Measurements from ENCODE around the gene KCNK3. TPM values are rescaled to one million over a fixed set of nuclear protein-coding genes. Genes with fewer than 3 reads are reported as not detected.
A peak's percentile ranks its signal among the peaks of the same experiment; 100 is the strongest.
"Not testable (repeated sequence)": the region's sequence is repeated elsewhere in the genome, so short reads cannot be mapped to it uniquely, and the experiment has no call there.

KCNK3 gene
- total RNA-seq, 1 donor from 2014 or later, result 0.70 TPM

DNA sequence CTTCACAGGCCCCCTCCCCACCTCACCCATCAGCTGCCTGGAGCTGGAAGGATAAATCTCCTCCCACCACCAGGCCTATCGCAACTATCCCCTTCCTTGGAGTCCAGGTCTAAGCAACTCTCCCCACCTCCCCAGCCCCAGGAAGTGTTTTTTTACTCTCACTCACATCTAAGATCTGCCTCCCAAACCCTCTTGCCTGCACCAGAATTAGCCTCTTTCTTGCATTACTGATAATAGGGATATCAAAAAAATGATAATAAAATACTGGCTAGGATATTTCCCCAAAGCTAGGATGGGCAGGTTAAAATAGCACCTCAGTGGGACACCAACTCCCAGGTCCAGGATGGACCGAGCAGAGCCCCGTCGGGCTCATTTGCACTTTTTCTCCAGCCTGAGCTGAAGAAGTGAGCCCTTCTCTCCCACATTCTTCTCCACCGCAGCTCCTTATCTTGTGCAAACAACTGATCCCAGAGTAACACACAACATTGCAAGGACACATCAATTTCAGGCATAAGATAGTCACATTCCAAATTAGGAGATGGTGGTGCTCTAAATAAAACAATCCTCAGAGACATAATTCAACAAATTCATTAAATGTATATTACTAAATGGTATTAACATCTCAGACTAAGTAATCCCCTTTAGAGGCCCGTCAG, 33.7 kb upstream of the KCNK3 start:
- intact Hi-C loops (cut with DNase I), result no loop called here
- DNase-seq (ENCODE audit: low spot score), result no peak

DNA sequence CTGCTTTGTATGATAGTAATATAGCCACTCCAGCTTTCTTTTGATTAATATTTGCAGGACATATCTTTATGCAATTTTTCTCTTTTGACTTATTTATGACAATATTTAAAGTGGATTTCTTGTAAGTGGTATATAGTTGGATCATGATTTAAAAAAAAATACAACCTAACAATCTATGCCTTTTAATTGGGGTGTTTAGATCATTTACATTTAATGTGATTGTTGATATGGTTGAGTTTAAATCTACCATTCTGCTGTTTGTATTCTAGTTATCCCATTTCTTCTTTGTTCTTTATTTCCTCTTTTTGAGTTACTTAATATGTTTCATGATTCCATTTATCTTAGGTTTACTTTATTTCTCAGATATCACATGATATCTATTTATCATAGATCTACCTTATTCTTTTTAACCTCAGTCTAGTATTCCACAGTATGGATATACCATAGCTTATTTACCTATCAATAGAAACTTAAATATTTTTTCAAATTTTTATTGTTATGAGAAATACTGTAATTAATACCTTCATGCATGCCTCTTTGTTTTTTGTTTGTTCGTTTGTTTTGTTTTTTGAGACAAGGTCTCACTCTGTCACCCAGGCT, 32.1 kb upstream of the KCNK3 start:
- no peak for DNase-seq (ENCODE audit: low spot score)
- intact Hi-C loops (cut with DNase I), result no loop called here

DNA sequence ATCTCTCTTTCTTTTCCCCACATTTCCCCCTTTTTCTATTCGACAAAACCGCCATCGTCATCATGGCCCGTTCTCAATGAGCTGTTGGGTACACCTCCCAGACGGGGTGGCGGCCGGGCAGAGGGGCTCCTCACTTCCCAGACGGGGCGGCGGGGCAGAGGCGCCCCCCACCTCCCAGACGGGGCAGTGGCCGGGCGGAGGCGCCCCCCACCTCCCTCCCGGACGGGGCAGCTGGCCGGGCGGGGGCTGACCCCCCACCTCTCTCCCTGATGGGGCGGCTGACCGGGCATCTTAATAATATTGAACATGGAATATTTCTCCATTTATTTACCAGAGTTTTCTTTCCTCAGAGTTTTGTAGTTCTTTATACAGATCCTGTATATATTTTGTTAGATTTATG, 27.2 kb upstream of the KCNK3 start:
- intact Hi-C loops (cut with DNase I); DNase-seq (ENCODE audit: low spot score): not testable (repeated sequence)

DNA sequence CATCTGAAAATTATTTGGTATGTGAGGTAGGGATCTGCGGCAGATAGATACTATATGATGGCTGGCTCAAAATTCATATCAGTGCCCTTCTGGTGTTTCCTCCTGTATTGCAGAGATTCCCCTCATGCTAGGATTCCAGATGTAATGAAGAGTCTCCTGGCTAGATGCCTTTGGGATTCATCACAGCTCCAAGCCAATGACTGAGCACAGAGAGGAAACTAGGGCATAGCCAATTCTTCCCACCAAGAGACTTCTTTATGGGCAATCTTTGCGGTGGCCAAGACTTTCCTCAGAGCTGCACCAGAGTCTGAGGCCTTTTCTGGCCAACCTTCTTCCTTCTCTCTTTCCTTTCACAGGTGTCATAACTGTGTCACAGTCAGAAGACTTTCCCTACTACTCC, 25.9 kb upstream of the KCNK3 start:
- intact Hi-C loops (cut with DNase I), result no loop called here
- no peak for DNase-seq (ENCODE audit: low spot score)

DNA sequence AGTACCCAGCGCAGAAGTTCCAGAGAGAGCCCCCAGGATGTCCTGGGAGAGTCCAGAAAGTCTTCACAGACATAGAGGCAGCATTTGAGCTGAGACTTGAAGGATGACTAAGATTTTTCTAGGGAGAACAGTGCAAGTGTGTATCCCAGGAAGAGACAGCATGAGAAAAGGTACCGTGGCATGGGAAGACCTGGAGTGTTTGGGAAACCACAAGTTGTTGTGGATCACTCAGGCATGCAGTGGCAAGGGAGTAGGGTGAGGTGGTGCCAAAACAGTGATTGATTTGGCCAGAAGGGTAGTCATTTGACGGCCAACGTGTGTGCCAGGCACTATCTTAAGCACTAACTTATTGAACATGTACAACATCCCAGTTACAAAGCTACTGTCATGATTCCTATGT, 24.5 kb upstream of the KCNK3 start:
- intact Hi-C loops (cut with DNase I), result no loop called here
- DNase-seq (ENCODE audit: low spot score), result peak; percentile 12

DNA sequence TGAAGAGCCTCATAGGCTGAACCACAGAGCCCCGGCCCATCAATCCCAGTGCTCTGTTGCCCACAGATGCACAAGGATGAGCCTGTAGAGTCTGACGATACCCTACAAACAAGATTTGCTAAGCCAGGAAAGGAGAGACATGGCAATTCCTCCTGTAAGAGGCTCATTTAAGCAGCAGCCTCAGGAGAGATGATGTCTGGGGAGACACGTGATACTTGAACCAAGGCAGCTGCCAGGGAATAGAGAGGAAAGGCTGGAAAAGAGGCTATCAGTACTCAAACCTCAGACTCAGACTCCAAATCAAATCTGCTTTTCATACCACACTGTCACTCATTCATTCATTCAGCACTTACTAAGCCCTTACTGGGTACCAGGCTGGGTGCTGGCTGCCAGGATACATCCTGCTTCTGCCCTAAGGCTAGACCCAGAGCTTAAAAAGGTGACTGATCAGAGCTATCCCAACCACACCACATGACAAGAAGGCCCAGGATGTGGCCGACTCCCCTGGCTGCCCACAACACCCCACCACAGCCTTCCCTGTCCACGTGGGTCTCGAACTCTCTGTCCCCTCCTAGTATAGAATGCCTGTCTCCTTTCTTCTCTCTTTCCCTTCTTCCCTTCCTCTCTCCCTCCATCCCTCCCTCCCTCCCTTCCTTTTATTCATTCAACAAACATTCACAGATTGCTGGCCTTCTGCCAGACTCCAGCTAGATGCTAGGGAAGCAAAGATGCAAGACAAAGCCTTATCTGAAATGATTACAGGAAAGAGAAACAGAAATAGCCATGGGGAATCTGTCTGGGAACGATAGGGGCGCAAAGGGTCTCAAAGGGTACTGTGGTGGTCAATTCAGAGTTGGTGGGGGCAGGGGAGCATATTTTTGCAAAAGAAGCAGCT, 23.4 kb upstream of the KCNK3 start:
- DNase-seq (ENCODE audit: low spot score), result peak; percentile 29

DNA sequence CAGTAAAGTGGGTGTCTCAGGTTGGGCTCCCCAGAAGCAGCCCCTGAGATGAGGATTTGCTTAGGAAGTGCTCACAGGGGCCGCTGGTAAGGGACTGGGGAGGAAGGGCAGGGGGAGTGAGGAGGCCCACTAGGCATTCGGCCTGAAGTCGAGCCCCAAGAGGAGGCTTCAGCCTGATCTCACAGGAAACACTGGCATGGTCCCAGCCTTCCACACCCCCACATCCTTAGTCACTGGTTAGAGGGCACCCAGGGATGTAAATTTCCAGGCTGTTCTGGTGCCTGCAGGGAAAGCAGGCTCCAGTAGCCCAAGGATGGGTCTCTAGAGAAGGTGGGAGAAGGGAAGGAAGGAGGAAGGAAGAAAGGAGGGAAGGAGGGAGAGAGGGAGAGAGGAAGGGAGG, 22.4 kb upstream of the KCNK3 start:
- DNase-seq (ENCODE audit: low spot score), result peak; percentile 7
- intact Hi-C loops (cut with DNase I), result no loop called here

More for the DNA sequence above, 23.4 kb upstream of the KCNK3 start:
- intact Hi-C loops (cut with DNase I), result no loop called here

DNA sequence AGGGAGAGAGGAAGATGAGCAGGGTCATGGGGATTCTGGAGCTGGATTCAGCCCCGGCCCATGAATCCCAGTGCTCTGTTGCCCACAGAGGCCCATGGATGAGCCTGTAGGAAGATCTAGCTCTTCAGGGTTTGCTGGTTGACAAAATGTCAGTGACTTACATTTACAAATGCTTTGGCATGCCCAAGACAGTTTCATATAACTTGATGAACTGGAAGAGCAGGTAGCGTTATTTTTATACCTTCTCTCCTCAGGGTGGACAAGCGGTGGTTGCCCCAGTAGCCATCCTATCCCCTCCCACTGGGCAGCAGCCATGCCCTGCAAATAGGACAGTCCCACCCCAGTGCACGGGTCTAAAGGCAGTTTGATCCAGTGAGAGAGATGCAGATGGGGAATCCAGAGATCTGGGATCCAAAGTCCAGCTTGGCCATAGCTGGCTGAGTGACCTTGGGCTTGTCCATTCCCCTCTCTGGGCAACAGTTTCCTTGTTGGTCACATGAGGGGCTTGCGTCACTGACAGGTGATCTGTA, 21.5 kb upstream of the KCNK3 start:
- intact Hi-C loops (cut with DNase I), result no loop called here
- DNase-seq (ENCODE audit: low spot score), result peak; percentile 43

DNA sequence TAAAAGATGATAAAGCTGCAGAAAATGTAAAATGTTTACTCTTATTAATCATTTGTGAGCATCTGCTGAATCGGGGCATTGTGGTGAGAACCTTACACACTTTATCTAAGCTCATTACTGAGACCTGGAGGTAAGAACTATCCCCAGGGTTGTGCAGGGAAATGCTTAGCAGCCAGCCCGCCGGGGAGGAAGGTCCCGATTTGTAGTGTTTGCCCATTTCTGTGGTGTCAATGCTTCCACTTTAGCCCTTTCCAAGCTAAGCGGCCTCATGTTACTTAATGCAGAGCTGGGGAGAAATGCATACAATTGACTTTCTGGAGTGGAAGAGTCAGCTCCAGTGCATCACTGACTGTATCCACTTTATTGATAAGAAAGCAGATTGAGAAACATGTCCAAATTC, 20.8 kb upstream of the KCNK3 start:
- no peak for DNase-seq (ENCODE audit: low spot score)
- intact Hi-C loops (cut with DNase I), result no loop called here

DNA sequence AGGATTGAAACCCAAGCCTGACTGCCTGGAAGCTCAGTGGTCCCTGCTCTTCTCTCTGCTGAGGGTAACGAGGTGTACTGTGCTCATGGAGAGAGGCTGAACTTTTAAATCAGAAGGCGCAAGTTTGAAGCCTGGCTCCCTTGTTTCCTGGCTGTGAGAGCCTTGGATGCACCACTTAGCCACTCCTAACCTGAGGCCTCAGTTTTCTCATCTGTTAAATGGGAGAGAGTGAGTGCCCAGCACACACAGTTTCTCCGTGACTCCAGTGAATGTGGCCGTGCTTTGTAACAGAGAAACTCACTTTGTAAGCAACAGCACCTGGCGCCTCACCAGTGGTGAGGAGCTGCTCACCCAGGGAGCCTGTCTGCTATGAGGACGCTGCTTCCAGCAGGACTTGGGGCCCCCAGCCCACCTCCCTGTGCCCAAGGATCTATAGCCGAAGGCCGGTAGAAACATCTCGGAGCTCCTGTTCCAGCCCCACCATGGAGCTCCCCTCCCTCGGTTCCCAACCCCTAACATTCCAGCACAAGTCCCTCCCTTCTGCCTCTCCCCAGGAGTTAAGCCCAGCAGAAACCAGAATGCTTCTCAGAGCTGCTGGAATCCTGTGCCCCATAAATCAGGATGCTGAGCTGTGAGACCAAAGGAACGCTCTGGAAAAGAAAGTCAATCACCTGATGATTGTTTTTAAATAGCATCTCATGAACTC, 20.3 kb upstream of the KCNK3 start:
- intact Hi-C loops (cut with DNase I), result no loop called here
- DNase-seq (ENCODE audit: low spot score), result peak; percentile 59

DNA sequence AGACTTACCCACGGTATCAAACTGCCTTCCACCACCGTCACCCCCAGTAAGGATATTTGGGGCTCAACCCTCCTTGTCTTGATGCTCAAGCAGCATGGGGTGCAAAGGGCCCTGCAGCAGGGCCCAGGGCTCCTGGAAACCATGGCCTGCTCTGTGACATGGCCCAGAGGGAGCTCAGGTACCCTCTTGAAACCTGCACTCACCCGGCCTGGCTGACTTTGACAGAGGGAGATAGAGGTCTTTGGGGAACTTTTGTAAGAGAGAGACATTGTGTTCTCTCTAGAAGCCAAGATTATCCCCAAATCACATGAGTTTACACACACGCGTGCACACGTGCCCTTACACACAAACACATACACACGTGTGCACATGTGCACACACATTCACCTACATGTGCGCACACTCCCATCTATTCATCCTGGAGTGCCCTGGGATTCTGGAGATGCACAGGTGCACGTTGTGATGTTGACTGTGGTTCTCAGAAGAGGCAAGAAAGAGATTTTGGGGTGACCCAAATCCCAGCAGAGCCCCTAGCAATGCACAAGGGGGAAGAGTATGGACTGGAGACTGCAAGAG, 19.6 kb upstream of the KCNK3 start:
- DNase-seq (ENCODE audit: low spot score), result peak; percentile 46
- intact Hi-C loops (cut with DNase I), result no loop called here

DNA sequence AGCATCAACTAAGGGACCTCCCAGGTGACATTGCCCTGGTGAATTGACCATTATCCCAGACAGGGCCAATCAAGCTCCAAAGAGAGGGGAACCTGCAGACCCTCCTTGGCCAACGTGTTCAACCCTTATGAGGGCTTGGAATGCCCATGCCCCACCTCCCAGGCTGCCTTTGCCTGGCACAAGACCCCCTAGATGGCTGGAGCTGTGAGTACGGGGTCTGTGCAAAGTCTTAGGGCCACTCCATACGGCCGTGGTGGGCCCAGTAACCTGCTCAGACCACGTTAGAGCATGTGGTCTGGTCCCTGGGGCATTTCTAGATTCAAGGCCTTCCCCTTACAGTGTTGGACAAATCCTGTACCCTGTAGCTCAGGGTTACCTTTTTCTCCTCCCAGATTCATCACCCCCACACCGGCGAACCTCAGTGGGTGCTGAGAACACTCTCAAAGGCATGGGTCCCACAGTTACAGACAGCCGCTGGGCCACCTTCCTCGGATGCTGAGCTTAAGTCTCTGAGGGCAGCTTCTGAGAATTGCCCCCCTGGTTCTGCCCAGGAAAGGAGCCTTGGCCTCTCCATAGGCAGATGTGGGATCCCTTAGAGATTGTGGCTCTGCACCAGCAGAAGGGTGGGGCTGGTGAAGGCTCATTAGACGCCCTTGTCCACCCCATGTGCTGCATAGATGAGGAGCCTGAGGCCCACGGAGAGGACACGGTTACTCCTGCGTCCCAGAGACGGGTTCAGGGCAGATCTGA, 18.3 kb upstream of the KCNK3 start:
- intact Hi-C loops (cut with DNase I), result no loop called here

DNA sequence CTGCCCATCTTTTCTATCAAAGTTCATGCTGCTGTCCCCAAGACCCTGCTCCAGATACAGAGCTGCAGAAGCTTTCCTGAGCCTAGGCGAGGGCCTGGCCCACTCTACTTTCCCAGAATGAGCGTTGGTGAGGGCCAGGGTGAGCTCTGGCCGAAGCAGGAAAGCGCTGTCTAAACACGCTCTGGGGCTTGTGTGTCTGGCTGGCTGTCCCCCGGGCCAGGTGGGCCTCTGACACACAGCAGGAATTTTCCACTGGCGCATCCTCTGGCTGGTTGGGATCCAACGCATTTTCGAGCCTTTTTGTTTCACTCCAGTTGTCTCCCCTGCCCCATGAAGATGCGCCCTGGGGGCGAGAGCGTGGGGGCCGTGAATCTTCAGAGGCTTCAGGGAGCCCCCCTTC, 17.8 kb upstream of the KCNK3 start:
- intact Hi-C loops (cut with DNase I), result no loop called here
- peak; percentile 41 for DNase-seq (ENCODE audit: low spot score)

More for the DNA sequence above, 18.3 kb upstream of the KCNK3 start:
- DNase-seq (ENCODE audit: low spot score), result peak; percentile 49

DNA sequence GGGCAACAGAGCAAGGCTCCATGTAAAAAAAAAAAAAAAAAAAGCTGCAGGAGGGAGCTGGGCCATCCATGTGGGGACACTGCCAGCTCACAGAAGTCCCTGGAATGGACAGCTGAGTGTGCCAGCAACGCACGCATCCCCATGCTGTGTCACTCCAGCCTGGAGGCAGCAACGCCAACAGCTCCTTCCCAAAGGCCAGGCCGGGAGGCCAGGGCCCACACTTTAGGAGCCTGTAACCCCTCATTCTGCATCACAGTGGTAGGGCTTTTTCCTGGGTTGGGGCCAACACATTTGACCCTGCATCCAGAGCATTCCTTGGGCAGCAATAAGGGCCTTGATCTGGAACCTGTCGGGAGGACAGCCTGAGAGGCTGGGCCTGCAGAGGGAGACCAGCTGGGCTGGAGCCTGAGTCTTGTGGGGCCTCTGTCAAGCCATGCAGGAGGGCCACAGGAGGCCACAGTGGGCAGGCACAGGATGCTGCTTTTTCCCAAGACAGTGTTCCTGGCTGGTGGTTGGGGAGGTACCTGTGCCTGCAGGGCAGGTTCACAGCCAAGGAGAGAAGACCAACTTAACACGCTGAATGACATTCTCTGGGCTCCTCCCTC, 16.8 kb upstream of the KCNK3 start:
- intact Hi-C loops (cut with DNase I), result no loop called here
- peak; percentile 67 for DNase-seq (ENCODE audit: low spot score)

DNA sequence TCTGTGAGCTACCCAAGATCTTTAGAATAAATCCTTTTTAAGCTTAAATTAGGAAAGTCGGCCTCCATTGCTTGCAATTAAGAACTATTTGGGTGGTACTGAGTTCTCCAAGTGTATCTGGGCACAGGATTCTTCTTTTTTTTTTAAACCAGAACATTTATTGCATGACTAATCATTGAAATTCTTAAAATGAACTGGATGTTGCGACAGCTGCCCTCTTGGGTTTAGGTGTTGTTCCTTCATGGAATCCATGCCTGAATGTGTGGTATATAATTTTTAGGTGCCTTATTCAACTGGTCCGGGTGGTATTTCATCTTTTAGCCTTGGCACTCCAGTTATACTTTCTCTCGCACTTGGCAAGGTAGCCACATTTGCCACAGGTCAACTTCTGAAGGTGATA, 14.5 kb upstream of the KCNK3 start:
- intact Hi-C loops (cut with DNase I), result no loop called here
- DNase-seq (ENCODE audit: low spot score), result no peak

DNA sequence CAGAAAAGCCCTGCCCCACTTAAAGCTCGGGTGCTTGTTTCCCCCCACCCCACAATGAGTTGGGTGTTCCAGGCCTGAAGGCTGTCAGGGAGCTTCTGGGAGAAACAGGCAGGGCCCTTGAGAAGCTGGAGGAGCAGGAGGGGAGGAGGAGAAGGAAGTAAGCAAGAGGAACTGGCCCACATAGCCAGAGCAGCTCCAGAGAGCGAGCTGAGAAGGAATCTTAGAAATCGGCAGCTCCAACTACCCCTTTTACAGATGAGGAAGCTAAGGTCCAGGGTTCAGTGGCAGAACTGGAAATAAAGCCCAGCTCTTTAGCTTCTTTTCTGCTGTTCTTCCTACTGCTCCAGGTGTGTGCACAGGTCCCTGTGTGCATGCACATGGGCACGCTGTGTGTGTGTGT, 12.7 kb upstream of the KCNK3 start:
- intact Hi-C loops (cut with DNase I), result no loop called here
- peak; percentile 35 for DNase-seq (ENCODE audit: low spot score)

DNA sequence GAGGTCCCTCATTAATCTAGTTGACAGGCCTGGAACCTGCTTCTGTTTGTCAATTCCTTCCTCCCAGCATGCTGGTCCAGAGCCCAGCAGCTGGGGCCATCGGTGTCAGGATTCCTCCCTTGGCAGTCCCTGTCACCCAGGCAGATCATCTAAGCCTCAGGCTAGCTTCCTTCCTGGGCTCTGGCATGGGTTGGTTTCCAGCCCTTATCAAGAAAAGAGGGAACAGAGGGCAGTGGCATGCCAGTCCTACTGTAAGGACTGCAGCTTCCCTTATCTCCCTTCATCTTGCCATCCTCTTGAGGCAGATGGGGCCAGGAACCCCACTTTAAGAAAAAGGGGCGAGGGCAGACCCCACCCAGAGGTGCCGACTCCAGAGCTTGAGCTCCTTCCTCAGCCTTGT, 10.9 kb upstream of the KCNK3 start:
- intact Hi-C loops (cut with DNase I), result no loop called here
- peak; percentile 7 for DNase-seq (ENCODE audit: low spot score)

DNA sequence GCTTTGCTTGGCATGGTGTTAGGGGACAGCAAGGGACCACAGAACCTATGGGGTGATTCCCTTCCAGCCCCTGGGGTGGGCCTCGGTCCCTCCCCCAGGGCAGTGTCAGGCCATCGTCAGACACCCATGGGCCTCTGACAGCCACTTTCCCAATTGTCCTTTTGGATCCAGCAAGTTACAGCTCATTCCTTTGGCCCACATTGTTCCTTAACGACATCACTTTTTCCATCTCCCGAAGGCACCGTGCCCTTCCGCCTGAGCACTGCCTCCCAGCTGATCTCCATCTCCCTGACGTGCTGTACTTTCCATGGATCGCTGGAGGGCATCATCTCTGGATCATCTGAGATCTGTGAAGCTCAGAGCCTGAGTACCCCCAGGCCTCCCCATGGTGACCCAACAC, 10.4 kb upstream of the KCNK3 start:
- intact Hi-C loops (cut with DNase I), result no loop called here
- DNase-seq (ENCODE audit: low spot score), result peak; percentile 27

All from cardiac septum (tissue), 1 donor.